ENCODE measurements around the gene LMCD1.

Gene LMCD1

DNA sequence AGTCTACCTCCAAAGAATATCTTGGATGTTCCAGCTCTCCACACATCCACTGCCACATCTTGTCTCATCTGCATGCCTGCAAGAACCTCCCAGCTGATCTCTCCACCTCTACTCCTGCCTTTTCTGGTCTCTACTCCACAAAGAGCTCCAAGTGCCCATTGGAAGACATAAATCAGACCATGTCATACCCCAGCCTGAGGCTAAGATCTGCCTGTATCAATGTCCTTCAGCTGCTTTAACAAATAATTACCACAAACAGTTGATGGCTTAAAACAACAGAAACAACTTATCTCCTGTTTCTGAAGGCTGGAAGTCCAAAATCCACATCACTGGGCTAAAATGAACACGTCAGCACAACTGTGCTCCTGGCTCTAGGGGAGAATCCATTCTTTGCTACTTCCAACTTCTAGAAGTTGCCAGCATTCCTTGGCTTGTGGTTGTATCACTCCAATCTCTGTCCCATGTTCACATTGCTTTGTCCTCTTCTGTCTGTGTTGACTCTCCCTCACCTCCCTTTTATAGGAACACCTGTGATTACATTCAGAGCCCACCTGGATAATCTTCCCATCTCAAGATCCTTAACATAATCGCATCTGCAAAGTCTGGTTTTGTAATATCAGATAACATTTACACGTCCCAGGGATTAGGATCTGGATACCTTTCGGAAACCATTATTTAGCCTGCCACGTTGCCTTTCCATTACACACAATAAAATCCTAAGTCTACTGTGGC, 17.0 kb upstream of the LMCD1 start:
- DNase-seq: no peak

DNA sequence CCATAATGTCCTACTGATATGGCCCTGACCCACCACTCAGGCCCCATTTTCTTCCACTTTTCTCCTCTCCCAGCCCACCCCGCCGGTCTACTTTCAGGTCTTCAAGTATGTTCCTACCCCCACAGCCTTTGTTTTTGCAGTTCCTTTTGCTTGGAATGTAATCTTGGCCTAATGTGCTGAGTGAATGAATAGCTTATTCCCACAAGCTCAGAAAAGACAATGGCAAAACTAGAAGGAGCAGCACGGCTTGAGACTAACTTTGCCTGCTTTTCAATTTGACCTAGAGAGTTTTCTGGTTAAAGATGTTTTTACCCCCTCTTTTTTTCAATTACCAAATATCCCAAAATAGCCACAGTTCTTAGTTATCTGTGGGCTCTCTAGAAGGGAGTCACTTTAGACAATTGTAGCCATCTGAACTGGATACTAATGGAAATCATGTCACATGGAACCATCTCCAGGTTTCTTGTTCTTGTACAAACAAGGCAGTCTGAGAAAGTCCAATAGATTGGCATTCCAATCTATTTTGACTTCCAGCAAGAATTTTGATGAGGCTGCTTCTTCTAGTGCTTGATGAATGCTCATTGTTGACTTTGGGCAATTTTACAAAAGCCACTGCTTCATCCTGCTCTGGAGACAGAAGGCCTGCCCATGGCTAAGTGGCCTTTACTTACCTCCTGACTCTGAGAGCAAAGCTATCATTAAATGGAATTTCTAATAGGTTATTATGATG, 16.3 kb upstream of the LMCD1 start:
- no peak for DNase-seq

DNA sequence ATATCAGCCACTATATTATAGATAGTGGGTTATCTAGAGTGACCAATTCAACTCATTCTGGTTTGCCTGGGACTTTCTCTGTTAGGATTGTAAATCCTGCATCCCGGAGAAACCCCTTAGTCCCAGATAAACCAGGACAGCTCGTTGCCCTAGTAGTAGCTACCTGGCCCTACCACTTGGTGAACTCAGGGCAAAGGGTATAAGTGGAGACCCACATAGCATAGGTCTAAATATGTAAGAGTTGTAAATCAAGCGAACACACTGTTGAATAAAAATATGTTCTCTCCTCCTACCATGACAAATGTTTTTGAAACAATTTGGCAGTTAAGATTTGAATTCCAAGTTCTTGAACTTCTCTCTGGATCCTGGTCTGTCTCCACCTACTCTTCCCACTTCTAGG, 15.7 kb upstream of the LMCD1 start:
- no peak for DNase-seq

DNA sequence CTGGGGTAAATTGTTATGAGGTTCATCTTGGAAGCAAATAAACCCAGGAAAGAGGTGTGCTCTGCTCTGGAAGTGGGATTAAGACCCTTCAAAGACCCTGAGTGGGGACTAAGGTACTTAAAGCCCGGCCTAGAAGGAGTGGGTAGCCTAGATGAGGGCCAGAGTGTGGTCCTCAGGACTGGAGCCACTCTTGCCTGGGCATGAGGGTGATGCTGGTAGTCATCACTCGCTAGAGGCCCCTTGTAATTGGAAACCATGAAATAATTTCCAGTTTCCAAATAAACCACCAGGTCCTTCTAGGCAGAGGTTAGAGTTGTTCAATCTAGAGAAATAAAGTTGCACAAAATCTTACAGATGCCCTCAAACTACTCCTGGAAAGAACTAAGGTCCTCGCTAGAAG, 15.2 kb upstream of the LMCD1 start:
- no peak for DNase-seq

DNA sequence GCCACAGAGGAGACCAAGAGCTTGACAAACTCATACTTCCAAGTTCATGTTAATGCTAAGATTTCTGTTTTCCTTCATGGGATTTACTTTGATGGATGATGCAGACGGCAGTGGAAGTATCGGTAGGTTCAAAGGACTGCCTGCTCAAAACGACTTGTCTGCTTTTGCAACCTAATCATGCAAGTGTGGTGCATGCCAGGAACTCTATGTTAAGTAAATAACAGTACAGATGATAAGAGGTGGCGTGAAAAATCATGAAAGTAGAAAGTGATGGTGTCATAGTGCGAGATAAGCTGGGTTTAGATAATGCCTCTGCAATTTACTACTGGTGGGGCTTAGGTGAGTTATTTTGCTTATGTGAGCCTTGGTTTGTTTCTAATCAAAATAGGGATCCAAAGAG, 14.7 kb upstream of the LMCD1 start:
- DNase-seq: no peak

DNA sequence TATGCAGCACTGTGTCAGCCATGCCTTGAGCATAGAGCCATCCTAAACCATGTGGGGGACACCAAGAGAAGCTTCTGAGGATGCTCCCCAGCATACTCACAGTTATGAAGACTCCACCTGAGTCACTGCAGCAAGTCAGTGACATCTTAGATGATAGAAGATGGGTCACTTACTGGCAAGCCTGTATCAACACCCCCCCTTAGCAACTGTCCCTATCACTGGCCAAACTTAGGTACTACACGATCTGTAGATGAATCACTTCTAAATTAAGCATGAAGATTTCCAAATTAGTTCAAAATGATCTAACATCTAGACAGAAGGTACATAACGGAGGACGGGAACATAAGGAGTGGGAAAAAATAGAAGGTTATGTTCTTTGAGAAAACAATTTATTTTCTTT, 13.2 kb upstream of the LMCD1 start:
- no peak for DNase-seq

DNA sequence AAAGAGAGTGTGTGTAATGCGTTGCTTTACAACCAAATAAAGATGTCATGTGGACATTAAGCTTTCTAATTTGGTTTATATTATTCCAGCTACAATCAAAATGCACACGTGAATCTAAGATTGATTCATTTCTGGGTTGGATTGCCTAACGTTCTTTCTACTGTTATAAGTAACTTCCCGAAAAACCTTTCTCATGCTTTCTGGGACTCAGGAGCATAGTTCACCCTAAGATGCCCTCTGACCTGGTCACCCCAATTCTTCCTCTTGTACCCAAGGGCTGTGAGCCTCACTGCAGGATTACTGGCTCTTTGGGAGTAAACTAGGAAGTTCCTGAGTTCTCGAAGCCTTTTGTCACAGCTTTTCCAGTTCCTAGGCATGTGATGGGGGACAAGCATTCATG, 12.7 kb upstream of the LMCD1 start:
- no peak for DNase-seq

DNA sequence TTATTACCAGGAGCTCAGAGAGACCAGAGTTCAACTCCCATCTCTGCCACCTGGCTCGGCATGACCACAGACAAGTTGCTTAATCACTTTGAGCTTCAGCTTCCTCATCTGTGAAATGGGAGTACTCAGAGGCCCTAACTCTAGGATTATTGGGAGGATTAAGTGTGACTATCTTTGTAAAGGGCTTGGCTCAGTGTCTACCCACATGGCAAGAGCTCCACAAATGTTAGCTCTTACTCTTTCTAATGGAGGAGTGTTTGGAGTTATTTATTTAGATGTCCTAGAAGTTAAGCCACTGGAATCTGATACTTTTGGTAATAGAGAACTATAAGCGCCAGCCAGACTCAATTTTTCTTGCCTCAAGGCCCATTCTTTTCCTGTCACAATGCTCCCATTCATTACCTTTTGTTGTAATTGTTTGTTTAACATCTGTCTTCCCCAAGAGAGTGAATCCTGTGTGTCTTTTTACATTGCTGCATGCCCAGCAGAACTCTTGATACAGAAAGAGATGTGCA, 12.3 kb upstream of the LMCD1 start:
- DNase-seq: no peak

DNA sequence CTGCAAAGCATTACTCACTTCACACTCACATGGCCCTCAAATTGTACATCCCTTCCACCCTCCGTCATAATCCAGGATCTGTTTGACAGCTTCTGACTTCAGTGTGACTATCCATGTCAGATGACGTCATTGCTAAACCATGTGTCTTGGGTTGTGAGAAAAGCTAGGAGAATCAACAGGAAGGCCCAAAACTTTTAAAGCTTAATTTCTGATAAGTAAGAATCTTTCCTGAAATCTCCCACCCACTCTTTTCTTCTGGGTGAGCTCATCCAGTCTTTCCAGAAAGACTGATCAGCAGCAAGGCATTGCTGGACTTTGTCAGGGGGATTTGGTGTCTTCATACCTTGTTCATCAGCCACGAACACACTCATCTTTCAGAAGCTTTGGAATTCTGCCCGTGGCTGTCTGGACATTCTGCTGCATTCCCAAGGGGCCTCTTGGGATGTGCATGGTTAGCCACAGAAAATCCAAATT, 11.5 kb upstream of the LMCD1 start:
- DNase-seq: no peak

DNA sequence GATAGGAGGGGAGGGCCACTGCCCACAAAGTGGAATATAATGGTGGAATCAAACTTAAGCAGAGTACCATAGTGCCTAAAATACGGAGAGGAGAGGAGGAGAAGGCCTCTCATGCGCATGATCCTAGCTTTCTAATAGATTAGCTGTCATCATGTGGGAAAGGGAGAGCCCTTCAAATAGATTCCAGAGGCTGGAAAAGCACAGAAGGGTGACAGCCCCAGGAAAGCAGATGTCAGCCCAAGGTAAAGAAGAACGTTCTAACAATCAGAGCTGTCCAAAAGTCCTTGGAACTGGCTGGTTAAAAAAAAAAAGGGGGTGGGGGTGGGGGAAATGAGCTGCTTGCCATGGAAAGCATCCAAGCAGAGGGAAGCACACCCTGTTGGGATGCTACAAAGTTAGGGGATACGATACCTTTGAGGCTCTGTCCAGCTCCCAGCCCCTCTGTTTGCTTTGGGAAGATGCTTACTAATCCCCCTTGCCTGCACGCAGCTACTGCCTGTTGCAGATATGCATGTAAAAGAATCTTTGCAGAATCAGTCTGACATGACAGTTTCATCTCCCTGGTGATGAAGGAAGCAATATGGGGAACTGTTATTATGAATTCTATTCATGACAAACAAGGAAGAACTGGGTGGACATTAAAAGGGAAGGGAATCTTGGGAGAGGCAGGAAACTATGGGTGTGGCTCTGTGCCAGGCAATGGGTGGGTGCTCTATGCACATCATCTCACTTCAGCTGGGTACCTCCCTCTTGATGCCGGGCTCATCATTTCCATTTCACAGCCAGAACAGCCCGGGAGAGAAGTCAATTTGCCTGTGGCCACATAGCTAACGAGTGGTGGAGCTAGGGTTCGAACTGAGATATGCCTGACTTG, 10.1 kb upstream of the LMCD1 start:
- no peak for DNase-seq

DNA sequence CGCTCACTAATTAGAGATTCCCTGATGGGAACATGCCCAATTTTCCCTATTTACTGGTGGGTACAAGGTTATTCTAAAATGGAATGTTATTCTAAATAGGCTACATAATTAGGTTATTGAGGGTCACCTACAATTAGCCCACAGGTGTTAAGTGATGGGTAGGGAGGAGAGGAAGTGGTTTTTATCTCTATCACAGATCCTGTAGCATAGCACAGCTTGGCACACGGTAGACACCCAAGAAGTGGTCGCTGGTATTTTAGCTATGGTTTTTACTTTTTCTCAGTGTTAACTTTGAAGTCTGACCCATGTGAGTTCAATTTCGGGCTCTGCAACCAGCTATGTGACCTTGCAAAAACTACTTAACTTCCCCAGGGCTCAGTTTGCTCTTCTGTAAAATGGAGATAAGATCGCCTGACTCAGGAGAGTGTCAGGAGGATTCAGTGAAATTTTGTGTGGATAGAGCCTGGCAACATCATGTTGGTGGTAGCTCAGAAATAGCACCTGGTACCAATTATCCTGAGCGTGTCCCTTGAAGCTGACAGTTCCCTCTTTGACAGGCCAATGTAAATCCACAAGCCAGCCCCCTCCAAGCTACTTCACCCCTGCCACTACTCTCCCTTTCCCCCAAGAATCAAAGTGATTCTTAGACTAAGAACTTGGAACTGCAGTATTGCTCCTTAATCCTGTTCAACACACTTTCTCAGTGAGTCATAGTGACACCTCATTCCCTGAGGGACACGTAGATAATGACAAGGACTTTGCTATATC, 8.7 kb upstream of the LMCD1 start:
- DNase-seq: no peak

DNA sequence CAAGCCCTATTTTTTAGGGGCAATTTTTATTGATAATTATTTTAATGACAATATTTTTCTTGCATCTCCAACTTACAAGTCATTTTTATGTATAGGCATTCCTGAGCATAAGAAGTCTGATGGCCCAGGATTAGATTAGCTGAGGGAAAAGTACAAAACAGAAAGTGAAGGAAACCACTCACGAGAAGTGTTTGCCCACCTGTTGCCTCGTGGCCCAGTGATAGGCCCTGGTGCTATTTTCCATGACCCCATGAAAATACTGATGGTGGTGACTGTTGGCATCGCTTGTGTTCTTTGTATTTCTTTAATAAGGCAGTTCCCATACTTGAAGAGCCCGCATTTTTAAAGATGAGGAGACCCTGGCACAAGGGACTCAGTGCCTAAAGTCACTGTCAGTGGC, 7.9 kb upstream of the LMCD1 start:
- no peak for DNase-seq

DNA sequence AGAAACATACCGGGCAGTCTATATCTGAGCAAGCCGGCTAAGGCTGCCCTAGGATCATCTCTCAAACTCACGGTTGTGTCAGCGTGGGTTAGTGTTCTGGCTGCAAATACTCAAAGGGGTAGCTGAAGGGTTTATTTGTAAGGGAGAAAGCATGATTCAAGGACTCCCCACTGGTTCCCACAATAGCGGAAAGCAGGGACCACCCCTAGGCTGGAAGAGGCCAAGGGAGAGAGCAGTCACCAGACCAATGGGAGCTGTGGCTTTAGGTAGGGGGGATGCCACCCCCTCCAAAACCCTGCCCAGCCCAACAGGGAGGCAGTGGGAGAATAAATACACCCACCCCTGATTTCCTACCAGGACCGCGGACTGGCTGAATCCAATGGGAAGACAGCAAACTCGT, 7.3 kb upstream of the LMCD1 start:
- DNase-seq: no peak

DNA sequence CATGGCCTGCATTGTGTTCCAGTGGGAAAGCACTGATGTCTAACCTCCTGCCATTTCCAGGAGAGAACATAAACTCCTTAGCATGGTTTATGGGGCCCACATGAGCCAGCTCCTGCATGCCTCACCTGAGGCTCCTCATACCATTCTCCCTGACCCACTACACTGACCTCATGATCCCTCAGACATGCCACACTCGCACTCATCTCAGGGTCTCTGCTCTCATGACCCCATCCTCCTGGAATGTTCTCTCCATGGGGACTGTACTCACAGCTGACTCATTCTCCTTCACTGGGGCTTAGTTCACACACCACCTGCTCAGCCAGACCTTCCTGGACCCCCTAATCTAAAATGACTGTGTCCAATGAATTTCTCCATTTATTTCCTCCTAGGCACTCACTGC, 4.0 kb upstream of the LMCD1 start:
- DNase-seq: no peak

DNA sequence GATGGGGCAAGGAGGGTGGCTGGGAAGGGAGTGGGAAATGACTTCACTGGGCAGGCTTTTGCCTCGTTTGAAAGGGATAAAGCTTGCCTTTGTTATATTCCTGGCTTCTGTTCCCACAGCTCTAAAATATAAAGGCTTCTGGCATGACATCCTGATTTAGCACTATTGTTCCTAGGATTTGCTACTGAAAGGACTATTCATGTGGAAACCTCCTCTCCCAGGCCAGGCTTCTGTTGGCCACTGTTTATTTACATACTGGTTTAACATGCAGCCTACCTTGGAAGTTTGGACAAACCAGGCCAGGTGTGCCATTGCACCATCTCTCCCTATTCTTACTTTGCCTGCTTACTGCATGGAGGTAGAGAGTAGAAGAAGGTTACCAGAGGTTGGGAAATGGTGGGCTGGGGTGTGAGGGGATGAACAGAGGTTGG, 2.4 kb upstream of the LMCD1 start:
- peak; percentile 9 for DNase-seq

DNA sequence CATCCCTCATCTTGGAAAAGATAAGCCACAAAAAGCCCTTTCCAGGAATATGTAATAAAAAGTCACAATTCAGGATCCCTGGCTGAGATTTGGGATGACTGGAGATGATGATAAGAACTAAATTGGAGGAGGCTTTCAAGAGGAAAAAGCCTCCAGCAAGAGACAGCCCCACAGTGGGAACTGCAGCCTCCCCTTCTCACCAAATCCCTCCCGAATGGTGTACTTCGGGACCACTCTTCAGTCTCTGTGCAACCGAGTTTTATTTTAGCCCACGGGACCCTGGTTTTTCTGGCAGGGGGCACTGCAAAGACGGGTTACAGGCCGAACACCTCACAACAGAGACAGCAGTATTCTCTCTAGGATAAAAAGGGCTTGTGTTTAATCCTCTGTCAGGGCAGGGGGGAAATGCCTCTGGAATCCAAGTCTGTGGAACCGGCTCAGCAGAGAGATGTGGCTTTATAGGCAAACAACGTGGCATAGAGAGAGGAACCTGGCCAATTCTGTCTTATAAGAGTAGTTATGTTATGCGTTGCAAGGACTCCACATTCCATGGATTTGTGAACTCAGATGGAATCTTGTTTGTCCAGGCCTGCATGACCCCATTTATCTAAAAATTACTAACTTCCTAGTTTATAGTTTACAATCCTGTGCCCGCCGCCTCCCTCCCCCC, 1.2 kb upstream of the LMCD1 start:
- peak; percentile 17 for DNase-seq

DNA sequence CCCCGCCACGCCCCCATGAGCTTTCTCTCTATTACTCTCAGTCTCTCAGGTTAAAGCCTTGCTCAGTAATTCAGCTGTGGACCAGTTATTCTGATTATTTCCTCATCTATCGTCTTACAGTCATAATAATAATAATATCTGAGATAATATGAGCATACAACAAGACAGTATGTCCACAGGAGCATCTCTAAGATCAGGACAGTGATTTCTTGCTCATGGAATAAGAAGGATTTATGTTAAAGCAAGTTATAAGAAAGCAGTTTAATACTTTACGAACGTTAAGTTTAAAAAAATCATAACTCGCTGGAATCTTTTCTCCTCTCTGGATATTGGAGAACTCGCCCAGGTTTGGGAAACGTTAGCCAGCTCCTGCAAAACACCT, 643 bp upstream of the LMCD1 start:
- no peak for DNase-seq

DNA sequence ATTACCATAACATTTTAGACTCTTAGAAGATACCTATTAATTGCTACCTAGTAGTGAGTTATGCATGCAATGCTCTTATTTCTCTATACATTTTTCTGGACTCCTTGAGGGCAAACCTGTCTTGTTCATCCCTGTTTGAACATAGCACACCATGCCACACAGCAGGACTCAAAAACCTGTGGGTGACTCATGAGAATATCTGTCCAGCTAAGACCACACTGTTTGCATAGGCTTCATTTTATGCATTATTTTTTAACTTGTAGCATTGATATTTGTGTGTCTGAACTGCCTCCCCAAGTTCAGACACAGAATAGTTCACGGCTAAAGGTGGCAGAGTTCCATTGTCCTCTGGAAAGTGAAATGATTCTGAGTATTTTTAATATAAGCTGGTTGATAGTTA, 1.8 kb downstream of the LMCD1 start:
- DNase-seq: no peak

DNA sequence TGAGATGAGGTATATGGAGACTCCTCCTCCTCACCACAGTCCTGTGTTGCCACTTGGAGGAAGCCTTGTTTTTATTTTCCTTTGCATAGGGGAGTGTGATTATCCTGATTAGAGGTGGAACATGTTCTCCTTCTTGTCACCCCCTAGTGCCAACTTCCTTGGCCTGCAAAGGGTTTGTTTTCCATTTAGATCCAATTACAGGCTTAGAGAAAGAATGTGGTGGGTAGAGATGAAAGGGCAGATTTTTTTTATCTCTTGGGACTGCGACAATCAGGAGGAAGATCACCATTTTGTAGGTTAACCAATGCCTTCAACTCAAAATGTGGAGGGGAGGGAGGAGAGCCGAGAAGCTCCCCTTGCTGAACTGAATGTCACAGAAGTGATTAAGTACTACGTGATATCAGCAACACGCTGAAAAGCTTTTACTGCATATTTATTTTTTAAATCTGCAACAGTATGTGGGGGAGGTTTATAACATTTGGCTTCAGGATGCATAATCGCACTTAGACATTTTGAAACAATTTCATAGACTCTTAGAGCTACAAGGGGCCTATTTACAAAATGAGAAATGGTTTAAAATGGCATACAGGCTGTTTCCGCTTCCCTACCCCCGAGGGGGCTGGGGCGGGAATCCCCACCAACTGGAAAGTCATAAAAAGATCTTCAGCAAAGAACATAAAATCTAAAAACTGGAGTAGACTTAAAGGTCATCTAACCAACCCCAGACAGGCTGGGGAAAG, 2.4 kb downstream of the LMCD1 start:
- DNase-seq: no peak

DNA sequence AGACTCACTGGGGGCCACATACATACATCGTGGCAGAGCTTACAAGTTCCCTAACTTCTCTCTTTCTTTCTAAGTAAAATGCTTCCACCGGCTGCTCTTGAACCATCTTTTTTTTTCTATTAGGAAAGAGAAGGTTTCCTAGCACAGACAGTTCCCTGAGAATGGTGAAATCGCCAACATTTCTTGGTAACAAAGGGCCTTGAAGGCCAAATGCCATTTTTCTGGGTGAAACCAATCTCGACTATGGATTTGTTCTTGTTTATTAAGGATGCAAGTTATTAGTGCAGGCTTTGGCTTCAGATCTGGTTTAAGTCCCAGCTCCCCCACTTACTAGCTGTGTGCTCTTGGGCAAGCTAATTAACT, 3.0 kb downstream of the LMCD1 start:
- DNase-seq: no peak

DNA sequence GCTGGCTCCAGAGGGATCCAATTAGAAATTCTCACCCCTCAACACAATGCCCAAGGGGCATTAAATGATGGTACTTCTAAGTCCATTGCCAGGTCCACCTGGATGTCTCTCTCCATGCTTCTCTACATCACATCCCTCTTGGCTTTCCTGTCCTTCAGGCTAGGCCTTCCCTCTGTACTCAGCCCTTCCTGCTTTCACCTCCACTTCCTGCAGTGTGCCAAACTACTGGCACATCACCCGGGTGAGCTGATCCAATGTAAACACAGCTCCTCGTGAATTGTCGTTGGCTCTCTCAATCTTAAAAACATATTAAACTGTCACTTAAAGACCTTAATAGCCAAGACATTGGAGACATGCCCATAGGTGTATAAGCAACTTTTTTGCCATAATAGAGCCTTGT, 4.0 kb downstream of the LMCD1 start:
- peak; percentile 15 for DNase-seq

Measured in NCI-H510A treated with DMSO at 0.1 percent for 48 hours (cell line).